Measurements from ENCODE around the gene GCK.

- TF ChIP-seq ISL1 (CRISPR knock-in tag; IDR thresholded peaks at IDR 0.05) = no peak
- no peak for TF ChIP-seq GLIS3 (CRISPR knock-in tag; IDR thresholded peaks at IDR 0.05)
- TF ChIP-seq ZFP30 (CRISPR knock-in tag; IDR thresholded peaks at IDR 0.05) = no peak
- TF ChIP-seq TCF4 (CRISPR knock-in tag; IDR thresholded peaks at IDR 0.05; ENCODE audit: borderline replicate concordance) = no peak
- TF ChIP-seq ZNF8 (CRISPR knock-in tag; IDR thresholded peaks at IDR 0.05) = no peak
- TF ChIP-seq, protein P1, sequence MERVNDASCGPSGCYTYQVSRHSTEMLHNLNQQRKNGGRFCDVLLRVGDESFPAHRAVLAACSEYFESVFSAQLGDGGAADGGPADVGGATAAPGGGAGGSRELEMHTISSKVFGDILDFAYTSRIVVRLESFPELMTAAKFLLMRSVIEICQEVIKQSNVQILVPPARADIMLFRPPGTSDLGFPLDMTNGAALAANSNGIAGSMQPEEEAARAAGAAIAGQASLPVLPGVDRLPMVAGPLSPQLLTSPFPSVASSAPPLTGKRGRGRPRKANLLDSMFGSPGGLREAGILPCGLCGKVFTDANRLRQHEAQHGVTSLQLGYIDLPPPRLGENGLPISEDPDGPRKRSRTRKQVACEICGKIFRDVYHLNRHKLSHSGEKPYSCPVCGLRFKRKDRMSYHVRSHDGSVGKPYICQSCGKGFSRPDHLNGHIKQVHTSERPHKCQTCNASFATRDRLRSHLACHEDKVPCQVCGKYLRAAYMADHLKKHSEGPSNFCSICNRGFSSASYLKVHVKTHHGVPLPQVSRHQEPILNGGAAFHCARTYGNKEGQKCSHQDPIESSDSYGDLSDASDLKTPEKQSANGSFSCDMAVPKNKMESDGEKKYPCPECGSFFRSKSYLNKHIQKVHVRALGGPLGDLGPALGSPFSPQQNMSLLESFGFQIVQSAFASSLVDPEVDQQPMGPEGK (CRISPR knock-in tag; IDR thresholded peaks at IDR 0.05; ENCODE audit: borderline replicate concordance) = no peak
- TF ChIP-seq, protein P2, sequence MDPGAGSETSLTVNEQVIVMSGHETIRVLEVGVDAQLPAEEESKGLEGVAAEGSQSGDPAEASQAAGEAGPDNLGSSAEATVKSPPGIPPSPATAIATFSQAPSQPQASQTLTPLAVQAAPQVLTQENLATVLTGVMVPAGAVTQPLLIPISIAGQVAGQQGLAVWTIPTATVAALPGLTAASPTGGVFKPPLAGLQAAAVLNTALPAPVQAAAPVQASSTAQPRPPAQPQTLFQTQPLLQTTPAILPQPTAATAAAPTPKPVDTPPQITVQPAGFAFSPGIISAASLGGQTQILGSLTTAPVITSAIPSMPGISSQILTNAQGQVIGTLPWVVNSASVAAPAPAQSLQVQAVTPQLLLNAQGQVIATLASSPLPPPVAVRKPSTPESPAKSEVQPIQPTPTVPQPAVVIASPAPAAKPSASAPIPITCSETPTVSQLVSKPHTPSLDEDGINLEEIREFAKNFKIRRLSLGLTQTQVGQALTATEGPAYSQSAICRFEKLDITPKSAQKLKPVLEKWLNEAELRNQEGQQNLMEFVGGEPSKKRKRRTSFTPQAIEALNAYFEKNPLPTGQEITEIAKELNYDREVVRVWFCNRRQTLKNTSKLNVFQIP (CRISPR knock-in tag; IDR thresholded peaks at IDR 0.05; ENCODE audit: borderline replicate concordance, low read depth) = no peak
- no peak for TF ChIP-seq BACH2 (CRISPR knock-in tag; IDR thresholded peaks at IDR 0.05; ENCODE audit: borderline replicate concordance)
- no peak for TF ChIP-seq RARB (CRISPR knock-in tag; IDR thresholded peaks at IDR 0.05)
Measured at GRCh38 chr7:44136731-44137130, 52.5 kb downstream of the GCK start.
